Loucy (cell line): ENCODE measurements around the gene SBK3.

Experiments
- H2AFZ ChIP-seq: fragments of 200-600 bp; sonication (generic); 2 replicates; pipeline ENCODE4 v1.6.0; 2016; ENCODE audit warnings: antibody characterized with exemption, mild to moderate bottlenecking, low read length, moderate library complexity
- H3F3A ChIP-seq: fragments of 200-600 bp; 2 replicates; pipeline ENCODE4 v1.6.0; 2016; ENCODE audit warnings: antibody characterized with exemption, low read depth, mild to moderate bottlenecking
- H3K27me3 ChIP-seq: fragments of 200-600 bp; sonication (generic); 2 replicates; pipeline ENCODE4 v1.6.1; 2014; ENCODE audit warnings: low read length, mild to moderate bottlenecking; ENCODE audit not compliant: insufficient read depth, poor library complexity, severe bottlenecking
- H3K36me3 ChIP-seq: fragments of 200-600 bp; sonication (generic); 2 replicates; pipeline ENCODE4 v1.6.1; 2016; ENCODE audit warnings: low read length; ENCODE audit not compliant: insufficient read depth
- H3K4me1 ChIP-seq: fragments of 200-600 bp; sonication (generic); 2 replicates; pipeline ENCODE4 v1.5.1; 2014; ENCODE audit warnings: low read length, mild to moderate bottlenecking; ENCODE audit not compliant: insufficient read depth, poor library complexity, severe bottlenecking
- H3K4me2 ChIP-seq: fragments of 200-600 bp; sonication (generic); 2 replicates; pipeline ENCODE4 v1.6.0; 2014; ENCODE audit warnings: antibody characterized with exemption, low read length, low read depth, mild to moderate bottlenecking; ENCODE audit not compliant: poor library complexity, severe bottlenecking
- H3K4me3 ChIP-seq: fragments of 200-600 bp; sonication (generic); 2 replicates; pipeline ENCODE4 v1.5.1; 2014; ENCODE audit warnings: low read length, mild to moderate bottlenecking, mixed read lengths; ENCODE audit not compliant: poor library complexity, severe bottlenecking
- H3K79me2 ChIP-seq: fragments of 200-600 bp; sonication (generic); 2 replicates; pipeline ENCODE4 v1.6.1; 2014; ENCODE audit warnings: low read length; ENCODE audit not compliant: insufficient read depth
- H3K9ac ChIP-seq: fragments of 200-600 bp; sonication (generic); 2 replicates; pipeline ENCODE4 v1.6.0; 2014; ENCODE audit warnings: mild to moderate bottlenecking, low read depth, low read length, moderate library complexity; ENCODE audit not compliant: poor library complexity, severe bottlenecking
- H3K9me2 ChIP-seq: fragments of 200-600 bp; sonication (generic); replicated peaks from 2 replicates; pipeline ENCODE4 v1.6.1; 2016; ENCODE audit warnings: low read depth, low read length, mixed read lengths
- H3K9me3 ChIP-seq: fragments of 200-600 bp; sonication (generic); 2 replicates; pipeline ENCODE4 v1.6.1; 2014; ENCODE audit warnings: mild to moderate bottlenecking, antibody characterized with exemption, low read length, low read depth; ENCODE audit not compliant: insufficient read depth
- H4K20me1 ChIP-seq: fragments of 200-600 bp; sonication (generic); 2 replicates; pipeline ENCODE4 v1.6.0; 2014; ENCODE audit warnings: antibody characterized with exemption, low read length, mild to moderate bottlenecking; ENCODE audit not compliant: insufficient read depth, poor library complexity, severe bottlenecking
- EZH2phosphoT487 ChIP-seq: fragments of 200-600 bp; IDR thresholded peaks from 2 replicates; pipeline ENCODE4 v1.6.1; 2018; ENCODE audit warnings: antibody characterized with exemption, mild to moderate bottlenecking, moderate library complexity, borderline replicate concordance
- TF ChIP-seq, protein P1 (sequence below): fragments of 200-600 bp; sonication (generic); conservative IDR thresholded peaks from 2 replicates; pipeline ENCODE4 v1.5.1; 2014; ENCODE audit warnings: mild to moderate bottlenecking, antibody characterized with exemption, low read length

SBK3 gene

DNA sequence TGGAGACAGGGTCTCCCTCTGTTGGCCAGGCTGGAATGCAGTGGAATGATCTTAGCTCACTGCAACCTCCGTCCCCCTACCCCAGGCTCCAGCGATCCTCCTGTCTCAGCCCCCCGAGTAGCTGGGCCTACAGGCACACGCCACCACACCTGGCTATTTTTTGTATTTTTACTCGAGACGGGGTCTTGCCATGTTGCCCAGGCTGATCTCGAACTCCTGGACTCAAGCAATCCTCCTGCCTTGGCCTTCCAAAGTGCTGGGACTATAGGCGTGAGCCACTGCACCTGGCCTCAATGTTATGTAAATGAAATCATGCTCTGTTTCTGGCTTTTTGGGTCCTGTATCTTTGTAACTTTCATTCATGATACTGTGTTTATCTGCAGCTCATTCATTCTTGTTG is 43.4 kb upstream of the SBK3 start:
- Histone ChIP-seq H4K20me1 (no peaks in the 10 kb centered on the region), H3K36me3 (no peaks in the 10 kb centered on the region), H3K9ac (no peak overlapping the region), H3K4me2 (no peak overlapping the region), H2AFZ (no peak overlapping the region), H3K4me1 (peaks cover 18% of the 10 kb centered on the region), H3K27me3 (no peaks in the 10 kb centered on the region), H3K9me3 (no peaks in the 10 kb centered on the region), H3K79me2 (no peaks in the 10 kb centered on the region), H3K4me3 (no peak overlapping the region), H3F3A (peaks cover 11% of the 10 kb centered on the region; the same call in 1 of the 2 replicates), H3K9me2 (no peaks in the 10 kb centered on the region)
- TF ChIP-seq EZH2phosphoT487, result no peak
- TF ChIP-seq, protein P1, sequence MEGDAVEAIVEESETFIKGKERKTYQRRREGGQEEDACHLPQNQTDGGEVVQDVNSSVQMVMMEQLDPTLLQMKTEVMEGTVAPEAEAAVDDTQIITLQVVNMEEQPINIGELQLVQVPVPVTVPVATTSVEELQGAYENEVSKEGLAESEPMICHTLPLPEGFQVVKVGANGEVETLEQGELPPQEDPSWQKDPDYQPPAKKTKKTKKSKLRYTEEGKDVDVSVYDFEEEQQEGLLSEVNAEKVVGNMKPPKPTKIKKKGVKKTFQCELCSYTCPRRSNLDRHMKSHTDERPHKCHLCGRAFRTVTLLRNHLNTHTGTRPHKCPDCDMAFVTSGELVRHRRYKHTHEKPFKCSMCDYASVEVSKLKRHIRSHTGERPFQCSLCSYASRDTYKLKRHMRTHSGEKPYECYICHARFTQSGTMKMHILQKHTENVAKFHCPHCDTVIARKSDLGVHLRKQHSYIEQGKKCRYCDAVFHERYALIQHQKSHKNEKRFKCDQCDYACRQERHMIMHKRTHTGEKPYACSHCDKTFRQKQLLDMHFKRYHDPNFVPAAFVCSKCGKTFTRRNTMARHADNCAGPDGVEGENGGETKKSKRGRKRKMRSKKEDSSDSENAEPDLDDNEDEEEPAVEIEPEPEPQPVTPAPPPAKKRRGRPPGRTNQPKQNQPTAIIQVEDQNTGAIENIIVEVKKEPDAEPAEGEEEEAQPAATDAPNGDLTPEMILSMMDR, result no peak

DNA sequence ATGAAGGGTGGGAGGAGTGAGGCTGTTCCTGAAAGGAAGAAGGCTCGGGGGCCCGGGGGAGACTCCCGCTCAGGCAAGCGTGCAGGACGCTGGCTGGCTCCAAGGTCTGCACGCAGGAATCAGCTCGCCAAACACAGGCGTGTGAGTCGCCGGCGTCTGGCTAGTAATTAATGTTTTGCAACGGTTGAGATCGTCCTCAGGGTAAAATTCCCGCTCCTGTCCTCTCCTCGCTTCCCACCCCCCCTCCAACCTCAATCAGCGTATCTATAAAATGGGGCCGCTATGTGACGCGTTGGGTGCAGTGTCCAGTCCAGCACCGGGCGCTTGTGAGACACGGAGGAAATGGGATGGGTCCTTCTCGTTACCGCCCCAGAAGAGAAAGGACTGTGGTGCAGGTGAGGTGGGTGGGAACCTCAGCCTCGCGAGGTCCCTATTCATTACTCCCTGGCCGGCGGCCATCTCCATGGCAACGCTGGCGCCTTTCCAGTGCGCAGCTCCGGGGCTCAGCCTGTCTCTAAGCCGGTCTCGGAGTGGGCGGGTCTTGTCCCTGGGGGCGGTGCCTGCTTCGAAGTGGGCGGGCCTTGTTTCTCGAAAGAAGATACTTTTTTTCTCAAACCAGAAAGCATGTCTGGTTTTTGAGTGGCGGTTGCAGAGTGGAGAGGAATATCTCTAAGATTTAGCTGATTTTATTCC is 41.8 kb upstream of the SBK3 start:
- H3K4me2 ChIP-seq, result peak overlapping the region; percentile 93
- no peaks in the 10 kb centered on the region for H3K27me3 ChIP-seq
- H2AFZ ChIP-seq, result no peak overlapping the region
- no peaks in the 10 kb centered on the region for H3K79me2 ChIP-seq
- no peaks in the 10 kb centered on the region for H3K9me3 ChIP-seq
- no peaks in the 10 kb centered on the region for H3K36me3 ChIP-seq
- TF ChIP-seq, protein P1, result no peak
- no peak for TF ChIP-seq EZH2phosphoT487
- H3K4me3 ChIP-seq, result peak overlapping the region; percentile 39
- no peak overlapping the region for H3K9ac ChIP-seq
- no peaks in the 10 kb centered on the region for H3K9me2 ChIP-seq
- peaks cover 18% of the 10 kb centered on the region for H3K4me1 ChIP-seq
- H4K20me1 ChIP-seq, result no peaks in the 10 kb centered on the region
- peaks cover 11% of the 10 kb centered on the region; the same call in 1 of the 2 replicates for H3F3A ChIP-seq

DNA sequence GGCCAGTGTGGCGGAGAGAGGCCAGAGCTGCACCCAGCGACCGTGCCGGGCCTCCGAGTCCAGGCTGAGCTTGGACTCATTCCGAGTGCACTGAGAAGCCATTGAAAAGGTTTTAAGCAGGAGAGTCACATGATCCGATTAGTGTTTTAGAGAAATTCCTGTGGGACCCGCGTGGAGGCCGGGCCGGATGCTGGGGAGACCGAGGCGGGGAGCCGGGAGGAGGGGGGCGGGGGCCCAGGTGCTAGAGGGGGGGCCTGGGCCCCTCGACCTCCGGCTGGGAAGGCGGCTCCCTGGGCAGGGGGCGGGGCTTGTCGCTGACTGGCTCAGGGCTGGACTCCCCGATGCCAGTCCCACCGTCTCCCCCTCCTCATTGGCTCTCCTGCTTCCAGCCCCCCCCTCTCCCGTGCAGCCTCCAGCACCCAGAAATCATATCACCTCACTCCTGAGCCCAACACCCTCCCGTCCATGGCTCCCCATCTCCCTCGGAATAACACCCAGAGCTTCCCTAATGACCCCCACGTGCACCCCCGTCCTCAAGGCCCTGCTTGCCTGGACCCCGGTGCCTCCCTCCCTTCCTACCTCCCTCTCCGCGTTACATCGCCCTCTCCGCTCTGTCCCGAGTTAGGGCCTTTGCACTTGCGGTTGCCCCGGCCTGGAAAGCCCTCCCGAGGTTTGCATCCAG is 40.5 kb upstream of the SBK3 start:
- peak overlapping the region; percentile 72 for H3K4me3 ChIP-seq
- no peaks in the 10 kb centered on the region for H4K20me1 ChIP-seq
- H3K27me3 ChIP-seq, result no peaks in the 10 kb centered on the region
- H3K9ac ChIP-seq, result peak overlapping the region; percentile 59
- H3K4me1 ChIP-seq, result peaks cover 24% of the 10 kb centered on the region
- TF ChIP-seq EZH2phosphoT487, result no peak
- TF ChIP-seq, protein P1, result no peak
- peak overlapping the region; percentile 96 for H2AFZ ChIP-seq
- no peaks in the 10 kb centered on the region for H3K36me3 ChIP-seq
- no peaks in the 10 kb centered on the region for H3K9me3 ChIP-seq
- peaks cover 11% of the 10 kb centered on the region; the same call in 1 of the 2 replicates for H3F3A ChIP-seq
- H3K4me2 ChIP-seq, result peak overlapping the region; percentile 93
- peaks cover 7% of the 10 kb centered on the region; the same call in 1 of the 2 replicates for H3K79me2 ChIP-seq
- H3K9me2 ChIP-seq, result no peaks in the 10 kb centered on the region
